A549 (cell line): ENCODE results near the gene PLA2G2E.

Experiments used
- CEBPB ChIP-seq, 2 experiments: fragments of >200 bp in 1 of 2; sonication (Bioruptor Twin) in 1 of 2; formaldehyde crosslinking in 1 of 2; IDR thresholded peaks; 2 replicates each; pipeline ENCODE4 v1.6.1; 2012 to 2016
- EP300 ChIP-seq, 2 experiments: fragments of >200 bp; sonication (Bioruptor Twin); formaldehyde crosslinking; IDR thresholded peaks; 2 replicates in 1 of 2; 3 replicates in 1 of 2; pipeline ENCODE4 v1.6.1; 2016 to 2017
- FOSL2 ChIP-seq, 2 experiments: fragments of 450-650 bp in 1 of 2; fragments of >200 bp in 1 of 2; sonication (Bioruptor Twin) in 1 of 2; formaldehyde crosslinking; IDR thresholded peaks; 2 replicates each; pipeline versions ENCODE4 v1.5.0 to v1.6.1; 2016 to 2020; ENCODE audit warnings: mild to moderate bottlenecking in 1 of 2, moderate library complexity in 1 of 2
- NR3C1 ChIP-seq: fragments of >200 bp; sonication (Bioruptor Twin); formaldehyde crosslinking; IDR thresholded peaks from 3 replicates; pipeline ENCODE4 v1.6.1; 2017
- SMC3 ChIP-seq: fragments of >200 bp; sonication (Bioruptor Twin); formaldehyde crosslinking; IDR thresholded peaks from 3 replicates; pipeline ENCODE4 v1.6.1; 2018; ENCODE audit warnings: inconsistent platforms
- TF ChIP-seq, protein P1 (sequence below): fragments of 450-650 bp; IDR thresholded peaks from 2 replicates; pipeline ENCODE4 v1.6.1; 2014; ENCODE audit warnings: antibody characterized with exemption
- TF ChIP-seq, protein P2 (sequence below): fragments of >200 bp; sonication (Bioruptor Twin); formaldehyde crosslinking; IDR thresholded peaks from 3 replicates; pipeline ENCODE4 v1.5.1; 2016

DNA sequence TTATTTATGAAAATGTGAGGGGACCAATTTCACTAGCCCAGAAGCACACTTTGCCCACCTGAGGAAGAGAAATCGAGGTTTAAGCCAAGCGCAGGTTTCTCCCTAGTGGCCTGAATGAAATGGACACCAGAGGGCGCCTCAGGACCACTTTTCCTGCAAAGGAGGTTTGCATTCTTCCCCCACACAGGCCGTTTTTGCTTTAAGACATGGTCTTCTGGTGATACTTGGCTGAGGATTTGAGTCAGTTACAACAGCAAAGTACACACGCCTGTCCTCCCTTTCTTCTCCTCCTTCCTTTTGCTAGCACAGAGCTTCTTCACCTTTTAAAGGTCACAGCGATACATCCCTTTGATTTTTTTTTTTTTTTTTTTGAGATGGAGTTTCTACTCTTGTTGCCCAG lies 5.4 kb downstream of the PLA2G2E start:
- TF ChIP-seq, protein P1, sequence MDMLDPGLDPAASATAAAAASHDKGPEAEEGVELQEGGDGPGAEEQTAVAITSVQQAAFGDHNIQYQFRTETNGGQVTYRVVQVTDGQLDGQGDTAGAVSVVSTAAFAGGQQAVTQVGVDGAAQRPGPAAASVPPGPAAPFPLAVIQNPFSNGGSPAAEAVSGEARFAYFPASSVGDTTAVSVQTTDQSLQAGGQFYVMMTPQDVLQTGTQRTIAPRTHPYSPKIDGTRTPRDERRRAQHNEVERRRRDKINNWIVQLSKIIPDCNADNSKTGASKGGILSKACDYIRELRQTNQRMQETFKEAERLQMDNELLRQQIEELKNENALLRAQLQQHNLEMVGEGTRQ, result no peak
- TF ChIP-seq SMC3, result peak; percentile 85
- no peak for TF ChIP-seq EP300 (IDR thresholded peaks at IDR 0.05)
- TF ChIP-seq FOSL2 (IDR thresholded peaks at IDR 0.05), result no peak
- TF ChIP-seq FOSL2 (CRISPR knock-in tag; IDR thresholded peaks at IDR 0.05), result no peak
- TF ChIP-seq, protein P2, sequence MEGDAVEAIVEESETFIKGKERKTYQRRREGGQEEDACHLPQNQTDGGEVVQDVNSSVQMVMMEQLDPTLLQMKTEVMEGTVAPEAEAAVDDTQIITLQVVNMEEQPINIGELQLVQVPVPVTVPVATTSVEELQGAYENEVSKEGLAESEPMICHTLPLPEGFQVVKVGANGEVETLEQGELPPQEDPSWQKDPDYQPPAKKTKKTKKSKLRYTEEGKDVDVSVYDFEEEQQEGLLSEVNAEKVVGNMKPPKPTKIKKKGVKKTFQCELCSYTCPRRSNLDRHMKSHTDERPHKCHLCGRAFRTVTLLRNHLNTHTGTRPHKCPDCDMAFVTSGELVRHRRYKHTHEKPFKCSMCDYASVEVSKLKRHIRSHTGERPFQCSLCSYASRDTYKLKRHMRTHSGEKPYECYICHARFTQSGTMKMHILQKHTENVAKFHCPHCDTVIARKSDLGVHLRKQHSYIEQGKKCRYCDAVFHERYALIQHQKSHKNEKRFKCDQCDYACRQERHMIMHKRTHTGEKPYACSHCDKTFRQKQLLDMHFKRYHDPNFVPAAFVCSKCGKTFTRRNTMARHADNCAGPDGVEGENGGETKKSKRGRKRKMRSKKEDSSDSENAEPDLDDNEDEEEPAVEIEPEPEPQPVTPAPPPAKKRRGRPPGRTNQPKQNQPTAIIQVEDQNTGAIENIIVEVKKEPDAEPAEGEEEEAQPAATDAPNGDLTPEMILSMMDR, result peak; percentile 75
- no peak for TF ChIP-seq NR3C1
- TF ChIP-seq CEBPB (IDR thresholded peaks at IDR 0.05), result no peak
